ENCODE measurements around the gene RIN3. TPM values are rescaled to one million over a fixed set of nuclear protein-coding genes. Genes with fewer than 3 reads are reported as not detected.

Gene RIN3
- total RNA-seq (2013): 54.0 TPM
- polyA plus RNA-seq (100 to 1,000 TPM in 1 of 3 donors, 10 to 100 TPM in 2; 42.8 to 144 (median 54.6) TPM), polyA minus RNA-seq (148 and 194 TPM in 2 replicates), total RNA-seq (72.7 to 282 (median 134) reads per million in 11 experiments)

- peaks cover 12 to 31% (median 30%) of the 10 kb centered on the region in 3 donors for H3K27me3 Mint-ChIP-seq (ENCODE audit: low read depth in 3 of 3)
- peak within 1 kb of the TSS; percentile 86 to 89 for H3K4me3 Mint-ChIP-seq
- peaks cover 0 to 12% of the 10 kb centered on the region in 2 donors for H3K27me3 ChIP-seq (ENCODE audit: control insufficient read depth in 2 of 2, insufficient read depth in 2 of 2, low read length in 2 of 2)
- peaks cover 0 to 13% of the 10 kb centered on the region in 2 donors for H3K36me3 ChIP-seq (replicated peaks in 1 of 2; ENCODE audit: control insufficient read depth in 1 of 2, insufficient read depth in 2 of 2, low read length in 2 of 2)
- 2% methylated on average over 79 of the region's 79 CpGs for WGBS (ENCODE audit: insufficient coverage)
- intact Hi-C loops (cut with micrococcal nuclease): loop anchor here (10.0 kb wide), 2 partner anchors 49 to 141 kb away; no protein-coding TSS in a partner anchor
- TF ChIP-seq CTCF (IDR thresholded peaks at IDR 0.05): no peak
- H2AFZ ChIP-seq (ENCODE audit: insufficient read depth, low read depth, low read length, poor library complexity, severe bottlenecking): peak within 1 kb of the TSS; percentile 73
- no peaks in the 10 kb centered on the region for H3K9me3 ChIP-seq (replicated peaks in 1 of 2; ENCODE audit: control insufficient read depth in 1 of 2, insufficient read depth in 1 of 2, low read length in 2 of 2)
- H3K4me1 ChIP-seq (ENCODE audit: control insufficient read depth in 1 of 2, insufficient read depth in 2 of 2, low read length in 2 of 2): peaks cover 39 to 70% of the 10 kb centered on the region in 2 donors
- peak within 1 kb of the TSS; percentile 65 to 92 (median 91) for H3K4me3 ChIP-seq (replicated peaks in 1 of 3; ENCODE audit: low read depth in 2 of 3, low read length in 3 of 3)
- peak within 1 kb of the TSS; percentile 57 to 92 (median 90) for H3K27ac Mint-ChIP-seq
- H4K20me1 ChIP-seq (ENCODE audit: insufficient read depth, low read length): peaks cover 31% of the 10 kb centered on the region
- H3K9ac ChIP-seq (ENCODE audit: insufficient read depth, low read length, poor library complexity, severe bottlenecking): peak within 1 kb of the TSS; percentile 96
- peak within 1 kb of the TSS; percentile 90 for H3K4me2 ChIP-seq (replicated peaks; ENCODE audit: extremely low read depth, low read length, poor library complexity, severe bottlenecking)
- peak; percentile 70 to 82 (median 77) for DNase-seq
- H3K79me2 ChIP-seq (ENCODE audit: insufficient read depth, low read length): peaks cover 57% of the 10 kb centered on the region
- H3K9me3 Mint-ChIP-seq: peaks cover 0 to 2% (median 0%) of the 10 kb centered on the region in 7 donors
- peaks cover 64% of the 10 kb centered on the region for H3K4me1 Mint-ChIP-seq
- H3K36me3 Mint-ChIP-seq: peaks cover 37 to 38% of the 10 kb centered on the region in 2 donors
- H3K27ac ChIP-seq (ENCODE audit: low read depth in 1 of 2, low read length in 2 of 2): peak within 1 kb of the TSS; percentile 55 to 95
These were observed at the start of gene RIN3 for GRCh38 chr14:92513204-92513965. TSS of gene RIN3 (plus strand) at chr14:92513781. CDS start at chr14:92513933, 152 bp downstream.

- peak overlapping the region; percentile 78 to 90 for H3K27ac ChIP-seq (ENCODE audit: low read depth in 1 of 2, low read length in 2 of 2)
- H3K27me3 Mint-ChIP-seq (ENCODE audit: low read depth in 3 of 3): no peaks in the 10 kb centered on the region
- H3K9me3 ChIP-seq (replicated peaks in 1 of 2; ENCODE audit: control insufficient read depth in 1 of 2, insufficient read depth in 1 of 2, low read length in 2 of 2): no peaks in the 10 kb centered on the region
- peaks cover 75 to 78% of the 10 kb centered on the region in 2 donors for H3K4me1 ChIP-seq (ENCODE audit: control insufficient read depth in 1 of 2, insufficient read depth in 2 of 2, low read length in 2 of 2)
- H3K4me1 Mint-ChIP-seq: peaks cover 69% of the 10 kb centered on the region
- TF ChIP-seq CTCF (IDR thresholded peaks at IDR 0.05): no peak
- peaks cover 2 to 37% of the 10 kb centered on the region in 2 donors for H3K36me3 ChIP-seq (replicated peaks in 1 of 2; ENCODE audit: control insufficient read depth in 1 of 2, insufficient read depth in 2 of 2, low read length in 2 of 2)
- H3K27me3 ChIP-seq (ENCODE audit: control insufficient read depth in 2 of 2, insufficient read depth in 2 of 2, low read length in 2 of 2): no peaks in the 10 kb centered on the region
- peaks cover 0 to 12% (median 0%) of the 10 kb centered on the region in 7 donors for H3K9me3 Mint-ChIP-seq
- peak overlapping the region; percentile 52 to 94 (median 87) for H3K27ac Mint-ChIP-seq
- no peak for DNase-seq
- intact Hi-C loops (cut with micrococcal nuclease): loop anchor here (5.0 to 10.0 kb wide), 3 partner anchors 51 to 188 kb away; partner anchors contain the start of gene RIN3 (in 1 of the 2)
- H3K4me2 ChIP-seq (replicated peaks; ENCODE audit: extremely low read depth, low read length, poor library complexity, severe bottlenecking): peak overlapping the region; percentile 78
- H3K36me3 Mint-ChIP-seq: peaks cover 42 to 71% of the 10 kb centered on the region in 2 donors
- no CpG with 5 or more reads among the region's 6 CpGs for WGBS (ENCODE audit: insufficient coverage)
- no peak overlapping the region for H3K4me3 ChIP-seq (replicated peaks in 1 of 3; ENCODE audit: low read depth in 2 of 3, low read length in 3 of 3)
- H3K79me2 ChIP-seq (ENCODE audit: insufficient read depth, low read length): peaks cover 88% of the 10 kb centered on the region
- no peak overlapping the region for H2AFZ ChIP-seq (ENCODE audit: insufficient read depth, low read depth, low read length, poor library complexity, severe bottlenecking)
- H4K20me1 ChIP-seq (ENCODE audit: insufficient read depth, low read length): peaks cover 28% of the 10 kb centered on the region
- H3K4me3 Mint-ChIP-seq: no peak overlapping the region
- H3K9ac ChIP-seq (ENCODE audit: insufficient read depth, low read length, poor library complexity, severe bottlenecking): no peak overlapping the region
These were observed 49.4 kb upstream of the RIN3 start for GRCh38 chr14:92464156-92464555.
